Colonic mucosa (tissue), 4 donors: ENCODE data around the gene GNAL. TPM values are rescaled to one million over a fixed set of nuclear protein-coding genes. Genes with fewer than 3 reads are reported as not detected.

Source experiments
- DNase-seq: peaks from one replicate; pipeline ENCODE4 v3.0.0-alpha.2; 2020
- H3K27ac ChIP-seq: fragments of 200-600 bp; one replicate; pipeline ENCODE4 v1.8.0; 2021
- H3K27me3 ChIP-seq: fragments of 200-600 bp; one replicate; pipeline ENCODE4 v1.8.0; 2021
- H3K36me3 ChIP-seq: fragments of 200-600 bp; one replicate; pipeline ENCODE4 v1.8.0; 2021
- H3K4me1 ChIP-seq: fragments of 200-600 bp; one replicate; pipeline ENCODE4 v1.8.0; 2021; ENCODE audit warnings: mild to moderate bottlenecking
- H3K4me3 ChIP-seq: fragments of 200-600 bp; one replicate; pipeline ENCODE4 v1.8.0; 2021
- H3K9ac ChIP-seq, 2 donors: one replicate each; pipeline ENCODE4 v1.7.0; 2013; ENCODE audit warnings: control low read depth in 2 of 2, low read depth in 2 of 2, low read length in 2 of 2
- H3K9me3 ChIP-seq: fragments of 200-600 bp; one replicate; pipeline ENCODE4 v1.8.0; 2021
- intact Hi-C: fragments of 100-400 bp; cut with DNase I; formaldehyde crosslinking; loops from one replicate; pipeline ENCODE4 v1.14.1; 2022
- total RNA-seq, 2 donors: library from RNA; stranded (reverse); fragmentation: NEBNext Ultra II Directional in 1 of 2; extraction: Animal tissue kit (Norgen Biotek cat#: 25700) in 1 of 2; gene quantifications; one replicate each; pipeline ENCODE4 v1.2.1, GENCODE V29; 2021
- TF ChIP-seq, protein P1 (sequence below): fragments of 200-600 bp; IDR thresholded peaks from one replicate; pipeline ENCODE4 v1.8.0; 2022; ENCODE audit warnings: antibody characterized with exemption, mild to moderate bottlenecking
- donor health status: healthy.
- donor health status: DM: no; HTN: no; CAD: no.
- donor health status: DM: no; HTN: no; CAD: no.

The GNAL gene
- total RNA-seq, 2 donors from 2014 or later, result 2.0 to 2.6 TPM

DNA sequence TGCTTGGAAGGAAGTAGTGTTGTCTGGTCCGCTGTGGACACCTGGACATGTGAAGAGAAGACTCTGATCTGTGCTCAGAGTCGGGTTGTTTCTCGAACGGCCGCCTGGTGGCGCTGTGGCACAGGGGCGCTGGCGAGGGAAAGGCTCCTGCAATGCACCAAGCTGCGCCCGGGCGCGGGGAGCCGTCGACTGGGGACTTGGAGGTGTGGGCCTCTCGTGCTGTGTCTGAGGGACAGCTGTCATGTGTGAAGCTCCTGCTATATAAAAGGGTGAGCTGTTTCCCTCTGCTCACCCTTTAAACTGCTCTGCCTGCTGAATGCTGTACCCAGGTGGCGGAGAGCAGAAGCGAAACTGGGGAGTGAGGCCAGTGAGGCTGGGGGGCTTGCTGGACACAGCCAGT, 44.0 kb downstream of the GNAL start:
- Histone ChIP-seq H3K27ac (no peak overlapping the region), H3K4me3 (peak overlapping the region; percentile 22), H3K9ac (no peak overlapping the region), H3K36me3 (no peaks in the 10 kb centered on the region), H3K4me1 (no peaks in the 10 kb centered on the region), H3K27me3 (no peaks in the 10 kb centered on the region), H3K9me3 (no peaks in the 10 kb centered on the region)
- DNase-seq, result peak; percentile 75
- intact Hi-C loops, result loop anchor here (2.0 kb wide), 1 partner anchor 140 kb away; no protein-coding TSS in a partner anchor
- TF ChIP-seq, protein P1, sequence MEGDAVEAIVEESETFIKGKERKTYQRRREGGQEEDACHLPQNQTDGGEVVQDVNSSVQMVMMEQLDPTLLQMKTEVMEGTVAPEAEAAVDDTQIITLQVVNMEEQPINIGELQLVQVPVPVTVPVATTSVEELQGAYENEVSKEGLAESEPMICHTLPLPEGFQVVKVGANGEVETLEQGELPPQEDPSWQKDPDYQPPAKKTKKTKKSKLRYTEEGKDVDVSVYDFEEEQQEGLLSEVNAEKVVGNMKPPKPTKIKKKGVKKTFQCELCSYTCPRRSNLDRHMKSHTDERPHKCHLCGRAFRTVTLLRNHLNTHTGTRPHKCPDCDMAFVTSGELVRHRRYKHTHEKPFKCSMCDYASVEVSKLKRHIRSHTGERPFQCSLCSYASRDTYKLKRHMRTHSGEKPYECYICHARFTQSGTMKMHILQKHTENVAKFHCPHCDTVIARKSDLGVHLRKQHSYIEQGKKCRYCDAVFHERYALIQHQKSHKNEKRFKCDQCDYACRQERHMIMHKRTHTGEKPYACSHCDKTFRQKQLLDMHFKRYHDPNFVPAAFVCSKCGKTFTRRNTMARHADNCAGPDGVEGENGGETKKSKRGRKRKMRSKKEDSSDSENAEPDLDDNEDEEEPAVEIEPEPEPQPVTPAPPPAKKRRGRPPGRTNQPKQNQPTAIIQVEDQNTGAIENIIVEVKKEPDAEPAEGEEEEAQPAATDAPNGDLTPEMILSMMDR, result peak; percentile 88

GRCh38 chr18:11736656-11737055, 47.6 kb downstream of the GNAL start:
- Histone ChIP-seq H3K27me3 (no peaks in the 10 kb centered on the region), H3K4me3 (no peak overlapping the region), H3K9me3 (no peaks in the 10 kb centered on the region), H3K9ac (no peak overlapping the region), H3K36me3 (no peaks in the 10 kb centered on the region), H3K4me1 (no peaks in the 10 kb centered on the region), H3K27ac (no peak overlapping the region)
- intact Hi-C loops, result no loop called here
- TF ChIP-seq, protein P1, result no peak
- DNase-seq, result no peak

- no peaks in the 10 kb centered on the region for H3K4me1 ChIP-seq
- intact Hi-C loops, result no loop called here
- H3K9ac ChIP-seq, result no peak overlapping the region
- no peak for DNase-seq
- H3K9me3 ChIP-seq, result no peaks in the 10 kb centered on the region
- TF ChIP-seq, protein P1, result no peak
- H3K27ac ChIP-seq, result no peak overlapping the region
- no peak overlapping the region for H3K4me3 ChIP-seq
- no peaks in the 10 kb centered on the region for H3K27me3 ChIP-seq
- no peaks in the 10 kb centered on the region for H3K36me3 ChIP-seq
These were observed 50.8 kb downstream of the GNAL start for GRCh38 chr18:11739893-11740292.

GRCh38 chr18:11740461-11740860, 51.4 kb downstream of the GNAL start:
- intact Hi-C loops, result no loop called here
- Histone ChIP-seq H3K9ac (no peak overlapping the region), H3K9me3 (no peaks in the 10 kb centered on the region), H3K36me3 (no peaks in the 10 kb centered on the region), H3K4me1 (no peaks in the 10 kb centered on the region), H3K4me3 (no peak overlapping the region), H3K27me3 (no peaks in the 10 kb centered on the region), H3K27ac (no peak overlapping the region)
- DNase-seq, result no peak
- TF ChIP-seq, protein P1, result no peak

DNA sequence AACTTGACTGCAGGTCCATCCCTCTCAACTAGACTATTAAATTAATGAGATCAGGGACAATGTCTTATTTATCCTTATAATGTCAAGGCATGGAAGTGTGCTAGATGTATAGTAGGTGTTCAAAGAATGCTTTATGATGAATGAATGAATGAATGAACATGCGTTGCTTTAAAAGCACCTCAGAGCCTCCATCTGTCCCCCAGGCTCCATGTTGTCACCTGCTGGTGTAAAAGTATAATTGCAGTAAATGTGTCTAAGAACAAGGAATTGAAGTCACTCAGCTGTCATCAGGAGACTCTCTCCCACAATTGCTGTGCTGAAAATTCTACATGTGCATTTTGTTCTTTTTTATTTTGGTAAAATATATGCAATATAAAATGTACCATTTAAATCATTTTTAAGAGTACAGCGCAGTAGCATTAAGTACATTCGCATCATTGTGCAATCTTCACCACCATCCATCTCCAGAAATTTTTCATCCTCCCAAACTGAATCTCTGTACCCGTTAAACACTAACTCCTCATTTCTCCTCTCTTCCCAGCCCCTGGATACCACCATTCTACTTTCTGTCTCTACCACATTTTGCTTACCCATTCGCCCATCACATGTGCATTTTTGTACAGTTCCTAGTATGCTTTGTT, 52.6 kb downstream of the GNAL start:
- H3K4me3 ChIP-seq, result no peak overlapping the region
- no peaks in the 10 kb centered on the region for H3K36me3 ChIP-seq
- no peak overlapping the region for H3K27ac ChIP-seq
- no peak overlapping the region for H3K9ac ChIP-seq
- DNase-seq, result no peak
- H3K4me1 ChIP-seq, result no peaks in the 10 kb centered on the region
- H3K27me3 ChIP-seq, result no peaks in the 10 kb centered on the region
- no peaks in the 10 kb centered on the region for H3K9me3 ChIP-seq
- TF ChIP-seq, protein P1, result peak; percentile 48
- intact Hi-C loops, result no loop called here
